NCI-H1417 treated with DMSO at 0.1 percent for 48 hours (cell line): ENCODE measurements around the gene COQ2.
"Not testable (repeated sequence)": the region's sequence is repeated elsewhere in the genome, so short reads cannot be mapped to it uniquely, and the experiment has no call there.

ENCODE experiments used
- DNase-seq: peaks from one replicate; lab custom pipeline; 2025; lab: John Stamatoyannopoulos, UW

Gene COQ2

GRCh38 chr4:83248486-83248885 is 36.1 kb downstream of the COQ2 start:
- DNase-seq, result no peak

GRCh38 chr4:83247415-83248357 is 36.9 kb downstream of the COQ2 start:
- no peak for DNase-seq

- DNase-seq, result no peak
These were observed 43.5 kb downstream of the COQ2 start for GRCh38 chr4:83241132-83241531.

- no peak for DNase-seq
These were observed 44.2 kb downstream of the COQ2 start for GRCh38 chr4:83240379-83240875.

- no peak for DNase-seq
These were observed 46.0 kb downstream of the COQ2 start for GRCh38 chr4:83238393-83239248.

- no peak for DNase-seq
These were observed 47.0 kb downstream of the COQ2 start for GRCh38 chr4:83237591-83237990.

GRCh38 chr4:83235645-83236133 is 48.9 kb downstream of the COQ2 start:
- not testable (repeated sequence) for DNase-seq

- DNase-seq, result no peak
These were observed 49.5 kb downstream of the COQ2 start for GRCh38 chr4:83234902-83235644.

GRCh38 chr4:83234387-83234786 is 50.2 kb downstream of the COQ2 start:
- DNase-seq, result not testable (repeated sequence)

GRCh38 chr4:83232082-83232481 is 52.5 kb downstream of the COQ2 start:
- DNase-seq, result no peak

GRCh38 chr4:83231620-83232076 is 53.0 kb downstream of the COQ2 start:
- DNase-seq, result no peak

- DNase-seq, result no peak
These were observed 53.7 kb downstream of the COQ2 start for GRCh38 chr4:83230928-83231327.

GRCh38 chr4:83229791-83230190 is 54.8 kb downstream of the COQ2 start:
- DNase-seq, result no peak

GRCh38 chr4:83228231-83228630 is 56.4 kb downstream of the COQ2 start:
- no peak for DNase-seq

- DNase-seq, result no peak
These were observed 59.9 kb downstream of the COQ2 start for GRCh38 chr4:83224502-83225197.

- DNase-seq, result no peak
These were observed 60.8 kb downstream of the COQ2 start for GRCh38 chr4:83223781-83224180.

GRCh38 chr4:83221897-83222441 is 62.6 kb downstream of the COQ2 start:
- DNase-seq, result no peak

GRCh38 chr4:83219344-83220331 is 65.0 kb downstream of the COQ2 start:
- no peak for DNase-seq

- no peak for DNase-seq
These were observed 66.7 kb downstream of the COQ2 start for GRCh38 chr4:83217721-83218522.
